ENCODE data around the gene COQ9.

The COQ9 gene

GRCh38 chr16:57510016-57510871 lies 63.0 kb downstream of the COQ9 start:
- no peak for DNase-seq (ENCODE audit: low read depth, low spot score)
